NCI-H2171 (cell line): Measurements from ENCODE around the gene TAS2R38.

Source experiments
- DNase-seq: peaks from one replicate; lab custom pipeline; 2025; lab: John Stamatoyannopoulos, UW

The TAS2R38 gene

GRCh38 chr7:141976524-141977245 lies 3.1 kb upstream of the TAS2R38 start:
- DNase-seq, result no peak

- peak; percentile 64 for DNase-seq
These were observed 2.4 kb upstream of the TAS2R38 start for GRCh38 chr7:141975806-141976523.

GRCh38 chr7:141974831-141975230 lies 1.3 kb upstream of the TAS2R38 start:
- no peak for DNase-seq

GRCh38 chr7:141960687-141961422 lies 12.7 kb downstream of the TAS2R38 start:
- DNase-seq, result no peak

- no peak for DNase-seq
These were observed 17.5 kb downstream of the TAS2R38 start for GRCh38 chr7:141956084-141956483.

GRCh38 chr7:141954334-141954733 lies 19.2 kb downstream of the TAS2R38 start:
- DNase-seq, result no peak

- no peak for DNase-seq
These were observed 21.1 kb downstream of the TAS2R38 start for GRCh38 chr7:141952461-141952860.

GRCh38 chr7:141950806-141951205 lies 22.8 kb downstream of the TAS2R38 start:
- DNase-seq, result no peak

GRCh38 chr7:141949911-141950310 lies 23.7 kb downstream of the TAS2R38 start:
- DNase-seq, result no peak

GRCh38 chr7:141949451-141949850 lies 24.1 kb downstream of the TAS2R38 start:
- DNase-seq, result no peak

- no peak for DNase-seq
These were observed 24.6 kb downstream of the TAS2R38 start for GRCh38 chr7:141949021-141949420.

GRCh38 chr7:141946796-141947195 lies 26.8 kb downstream of the TAS2R38 start, which contains the start of gene CLEC5A:
CLEC5A (minus strand) TSS chr7:141946974; CDS start chr7:141946292, 682 bp downstream.
- DNase-seq, result no peak

GRCh38 chr7:141945356-141945755 lies 28.2 kb downstream of the TAS2R38 start:
- no peak for DNase-seq

GRCh38 chr7:141944811-141945210 lies 28.8 kb downstream of the TAS2R38 start:
- no peak for DNase-seq

- no peak for DNase-seq
These were observed 29.7 kb downstream of the TAS2R38 start for GRCh38 chr7:141943846-141944245.

GRCh38 chr7:141941075-141941474 lies 32.5 kb downstream of the TAS2R38 start:
- DNase-seq, result no peak

GRCh38 chr7:141930211-141930610 lies 43.4 kb downstream of the TAS2R38 start:
- DNase-seq, result no peak

GRCh38 chr7:141928845-141929195 lies 44.8 kb downstream of the TAS2R38 start:
- no peak for DNase-seq

- DNase-seq, result no peak
These were observed 45.3 kb downstream of the TAS2R38 start for GRCh38 chr7:141928146-141928844.
